Stimulated activated CD4-positive, alpha-beta T cell treated with anti-CD3 and anti-CD28 coated beads, Interleukin-12 subunit alpha, Interleukin-12 subunit beta, amount 100 ng/mL, for 48 hours (primary cell): ENCODE data around the gene DZIP3.
"Not testable (repeated sequence)": the region's sequence is repeated elsewhere in the genome, so short reads cannot be mapped to it uniquely, and the experiment has no call there.

Experiments used
- DNase-seq, 3 donors: peaks; one replicate each; pipeline ENCODE4 v3.0.0-alpha.2; 2020; ENCODE audit warnings: low read depth in 2 of 3, low spot score in 1 of 3

Gene DZIP3

GRCh38 chr3:108677811-108678210, 88.3 kb downstream of the DZIP3 start:
- no peak for DNase-seq

- not testable (repeated sequence) for DNase-seq
Observed at GRCh38 chr3:108692286-108692685, 102.8 kb downstream of the DZIP3 start.

- no peak for DNase-seq
Observed at GRCh38 chr3:108698461-108698860, 108.9 kb downstream of the DZIP3 start.

- DNase-seq, result no peak
Observed at GRCh38 chr3:108705045-108705444, 115.5 kb downstream of the DZIP3 start.

GRCh38 chr3:108713009-108713516, 123.5 kb downstream of the DZIP3 start:
- DNase-seq, result no peak

GRCh38 chr3:108713816-108714215, 124.3 kb downstream of the DZIP3 start:
- DNase-seq, result no peak

- no peak for DNase-seq
Observed at GRCh38 chr3:108718454-108718853, 128.9 kb downstream of the DZIP3 start.

GRCh38 chr3:108719178-108719806, 129.8 kb downstream of the DZIP3 start:
- no peak for DNase-seq

- DNase-seq, result no peak
Observed at GRCh38 chr3:108722724-108723123, 133.2 kb downstream of the DZIP3 start.

- no peak for DNase-seq
Observed at GRCh38 chr3:108724101-108724500, 134.6 kb downstream of the DZIP3 start.

- DNase-seq, result no peak
Observed at GRCh38 chr3:108728105-108728504, 138.6 kb downstream of the DZIP3 start.

GRCh38 chr3:108728934-108729333, 139.4 kb downstream of the DZIP3 start:
- no peak for DNase-seq

- DNase-seq, result no peak
Observed at GRCh38 chr3:108736821-108737220, 147.3 kb downstream of the DZIP3 start.

- no peak for DNase-seq
Observed at GRCh38 chr3:108742929-108743328, 153.4 kb downstream of the DZIP3 start.
